GM18507 (cell line): ENCODE results near the gene GIMAP6.
"Not testable (repeated sequence)": the region's sequence is repeated elsewhere in the genome, so short reads cannot be mapped to it uniquely, and the experiment has no call there.

Experiments used
- DNase-seq: peaks from one replicate; pipeline ENCODE4 v3.0.0; 2011; ENCODE audit warnings: low read depth; ENCODE audit not compliant: insufficient read length; ENCODE audit errors: extremely low spot score
- FAIRE-seq: peaks from 2 replicates; lab custom pipeline; 2011; peaks lifted over from hg19 to GRCh38; lab: Jason Lieb, UNC

The GIMAP6 gene

GRCh38 chr7:150594805-150595204 is 37.4 kb downstream of the GIMAP6 start:
- FAIRE-seq (no peak), DNase-seq (no peak)

DNA sequence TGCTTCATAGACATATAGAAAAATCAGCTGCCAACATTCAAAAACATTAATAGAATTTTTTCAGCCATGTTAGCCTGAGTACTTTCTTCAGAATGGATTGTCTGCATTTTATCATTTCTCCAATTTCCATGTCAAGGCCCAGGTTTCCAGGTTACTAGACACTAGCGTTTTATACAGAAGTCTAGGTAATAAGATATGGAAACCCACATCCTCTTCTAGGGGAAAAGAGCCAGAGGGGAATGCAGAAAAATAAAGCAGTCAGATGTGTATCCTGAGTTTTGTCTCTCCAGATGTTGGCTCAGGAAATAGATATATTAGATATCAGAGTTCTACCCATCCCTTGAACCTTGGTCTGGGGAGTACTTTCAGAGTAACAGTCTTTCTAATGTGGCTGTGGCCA is 44.6 kb downstream of the GIMAP6 start:
- FAIRE-seq: no peak
- DNase-seq: no peak

DNA sequence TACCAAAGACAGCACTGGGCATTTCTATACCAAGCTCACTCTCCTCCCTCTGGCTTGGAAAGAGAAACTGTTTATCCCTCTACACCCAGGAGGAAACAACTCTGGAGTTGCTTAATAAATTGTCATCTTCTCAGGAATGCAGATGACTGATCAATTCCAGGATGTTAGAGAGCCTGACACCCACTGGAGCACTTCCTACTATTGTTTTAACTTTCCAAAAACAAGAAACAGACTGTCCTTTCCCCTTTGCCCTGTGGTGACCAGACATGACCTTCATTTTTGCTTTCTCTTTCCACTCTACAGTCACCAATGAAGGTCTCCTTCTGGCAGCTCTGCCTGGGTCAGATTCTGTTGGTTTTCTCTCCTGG is 45.4 kb downstream of the GIMAP6 start:
- peak; percentile 47 for FAIRE-seq
- DNase-seq: no peak

- no peak for DNase-seq
- no peak for FAIRE-seq
Observed at GRCh38 chr7:150586068-150586784, 46.0 kb downstream of the GIMAP6 start.

- DNase-seq (no peak), FAIRE-seq (no peak)
Observed at GRCh38 chr7:150585199-150585598, 47.0 kb downstream of the GIMAP6 start.

DNA sequence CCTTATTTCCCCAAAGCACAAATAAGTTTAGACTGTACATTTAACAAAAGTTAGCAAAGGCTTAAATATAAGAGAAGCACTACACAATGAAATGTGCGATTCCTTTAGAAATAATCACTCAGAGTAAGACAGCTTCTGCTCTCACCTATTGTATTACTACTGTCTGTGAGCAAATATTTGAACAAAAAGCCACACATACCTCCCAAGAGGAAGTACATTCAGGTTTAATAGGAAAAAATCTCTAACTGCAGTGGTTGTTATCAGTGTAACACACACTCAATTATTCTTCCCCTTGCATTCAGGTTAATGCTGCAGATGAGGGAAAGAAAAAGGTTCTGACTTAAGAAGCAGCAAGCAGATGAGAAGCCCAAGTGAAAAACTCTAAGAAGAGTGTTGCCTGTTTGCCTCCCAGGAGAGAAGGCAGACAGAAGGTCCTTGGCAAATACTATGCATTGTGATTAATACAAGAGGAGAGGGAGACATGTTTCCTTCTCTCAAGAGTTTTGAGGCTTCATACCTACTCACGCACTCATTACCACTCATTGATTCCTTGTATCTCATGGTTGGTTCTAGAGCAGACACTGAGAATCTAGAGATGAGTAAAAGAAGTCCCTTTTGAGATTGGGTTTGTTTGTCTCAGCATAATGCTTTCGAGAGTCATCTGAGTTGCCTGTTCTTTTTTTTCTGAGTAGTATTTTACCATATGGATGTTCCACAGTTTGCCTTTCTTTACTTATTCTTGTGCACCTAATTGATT is 51.4 kb downstream of the GIMAP6 start:
- FAIRE-seq: no peak
- no peak for DNase-seq

GRCh38 chr7:150579979-150580637 is 52.1 kb downstream of the GIMAP6 start:
- DNase-seq, FAIRE-seq: not testable (repeated sequence)
